Measurements from ENCODE around the gene INTS3.
A peak's percentile ranks its signal among the peaks of the same experiment; 100 is the strongest.
"Not testable (repeated sequence)": the region's sequence is repeated elsewhere in the genome, so short reads cannot be mapped to it uniquely, and the experiment has no call there.

Gene INTS3

GRCh38 chr1:153760440-153760839 lies 32.6 kb downstream of the INTS3 start:
- no peak overlapping the region for H3K4me3 ChIP-seq (ENCODE audit: control insufficient read depth, low read depth, low read length)
- no peak for TF ChIP-seq CTCF (conservative IDR thresholded peaks at IDR 0.05; ENCODE audit: control insufficient read depth, insufficient read depth, low read depth, low read length)
- DNase-seq (ENCODE audit: low read depth) = peak; percentile 84

DNA sequence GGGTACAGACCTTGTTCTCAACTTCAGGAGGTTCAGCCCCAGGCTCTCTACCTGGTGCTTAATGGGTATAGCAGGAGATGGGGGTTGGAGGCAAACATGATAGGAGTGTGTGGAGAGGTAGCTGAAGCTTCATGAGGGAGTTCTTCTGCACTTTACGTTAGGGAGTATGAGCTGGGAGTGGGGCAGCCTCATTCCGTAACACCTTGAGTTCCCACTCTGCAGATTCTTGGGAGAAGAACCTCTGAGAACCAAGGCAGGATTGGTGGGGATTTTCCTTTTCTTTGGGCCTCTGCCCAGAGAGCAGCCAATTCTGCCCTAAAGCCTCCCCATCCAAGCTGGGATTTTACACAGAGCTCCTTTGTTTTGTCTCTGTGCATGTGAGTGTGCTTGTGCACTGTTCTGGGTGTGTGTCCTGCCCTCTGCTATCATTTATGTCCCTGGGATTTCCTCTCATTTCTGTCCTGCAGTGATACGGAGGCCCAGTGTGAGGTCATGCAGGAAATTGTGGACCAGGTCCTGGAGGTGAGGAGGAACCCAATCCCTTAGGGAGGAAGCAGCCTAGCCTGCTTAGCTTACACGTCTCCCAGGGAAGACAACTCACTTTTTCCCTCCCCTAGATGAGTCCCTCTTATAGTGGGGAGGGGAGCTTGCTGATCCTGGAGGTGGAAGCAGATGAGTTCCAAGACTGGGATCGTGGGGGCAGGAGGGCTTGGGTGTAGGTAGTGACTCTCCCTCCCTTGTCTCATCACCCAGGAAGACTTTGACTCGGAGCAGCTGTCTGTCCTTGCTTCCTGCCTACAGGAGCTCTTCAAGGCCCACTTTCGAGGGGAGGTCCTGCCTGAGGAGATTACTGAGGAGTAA lies 35.7 kb downstream of the INTS3 start:
- no peak overlapping the region for H3K4me3 ChIP-seq (ENCODE audit: control insufficient read depth, low read depth, low read length)
- DNase-seq (ENCODE audit: low read depth) = no peak
- no peak for TF ChIP-seq CTCF (conservative IDR thresholded peaks at IDR 0.05; ENCODE audit: control insufficient read depth, insufficient read depth, low read depth, low read length)

- TF ChIP-seq CTCF (conservative IDR thresholded peaks at IDR 0.05; ENCODE audit: control insufficient read depth, insufficient read depth, low read depth, low read length) = no peak
- H3K4me3 ChIP-seq (ENCODE audit: control insufficient read depth, low read depth, low read length) = no peak overlapping the region
- DNase-seq (ENCODE audit: low read depth) = no peak
Observed at GRCh38 chr1:153764310-153764709, 36.5 kb downstream of the INTS3 start.

DNA sequence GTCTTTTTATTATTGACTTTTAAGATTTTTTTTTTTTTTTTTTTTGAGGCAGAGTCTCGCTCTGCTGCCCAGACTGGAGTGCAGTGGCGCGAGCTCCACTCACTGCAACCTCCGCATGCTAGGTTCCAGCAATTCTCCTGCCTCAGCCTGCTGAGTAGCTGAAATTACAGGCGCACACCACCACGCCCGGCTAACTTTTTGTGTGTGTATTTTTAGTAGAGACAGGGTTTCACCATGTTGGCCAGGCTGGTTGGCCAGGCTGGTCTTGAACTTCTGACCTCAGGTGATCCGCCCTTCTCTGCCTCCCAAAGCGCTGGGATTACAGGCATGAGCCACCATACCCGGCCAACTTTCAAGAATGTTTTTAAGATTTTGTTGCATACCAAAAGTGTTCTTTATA lies 38.8 kb downstream of the INTS3 start:
- not testable (repeated sequence) for DNase-seq (ENCODE audit: low read depth); H3K4me3 ChIP-seq (ENCODE audit: control insufficient read depth, low read depth, low read length)

GRCh38 chr1:153767519-153767918 lies 39.7 kb downstream of the INTS3 start:
- no peak for TF ChIP-seq CTCF (conservative IDR thresholded peaks at IDR 0.05; ENCODE audit: control insufficient read depth, insufficient read depth, low read depth, low read length)
- H3K4me3 ChIP-seq (ENCODE audit: control insufficient read depth, low read depth, low read length) = no peak overlapping the region
- no peak for DNase-seq (ENCODE audit: low read depth)

- no peak overlapping the region for H3K4me3 ChIP-seq (ENCODE audit: control insufficient read depth, low read depth, low read length)
- TF ChIP-seq CTCF (conservative IDR thresholded peaks at IDR 0.05; ENCODE audit: control insufficient read depth, insufficient read depth, low read depth, low read length) = no peak
- no peak for DNase-seq (ENCODE audit: low read depth)
Observed at GRCh38 chr1:153768316-153769181, 40.7 kb downstream of the INTS3 start.

DNA sequence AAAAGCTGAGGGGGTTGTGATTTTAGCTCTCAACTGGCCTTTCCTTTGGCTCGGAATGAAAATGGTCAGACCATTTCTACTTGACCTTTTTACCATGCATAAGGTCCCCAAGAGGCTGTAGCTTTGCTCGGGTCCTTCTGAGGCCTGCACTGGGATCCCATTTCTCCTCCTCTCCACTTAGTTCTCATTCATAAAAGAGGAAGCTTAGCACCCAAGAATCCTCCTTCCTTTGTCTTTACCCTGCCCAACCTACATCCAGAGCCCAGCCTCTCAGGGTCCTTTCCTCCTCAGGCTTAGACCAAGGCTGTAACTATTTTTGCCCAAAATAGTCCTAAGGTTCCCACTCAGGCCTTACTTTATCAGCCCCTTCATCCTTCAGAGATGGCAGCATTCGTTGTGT lies 41.4 kb downstream of the INTS3 start:
- no peak for DNase-seq (ENCODE audit: low read depth)
- TF ChIP-seq CTCF (conservative IDR thresholded peaks at IDR 0.05; ENCODE audit: control insufficient read depth, insufficient read depth, low read depth, low read length) = no peak
- no peak overlapping the region for H3K4me3 ChIP-seq (ENCODE audit: control insufficient read depth, low read depth, low read length)

All from fibroblast of mammary gland (primary cell).